ENCODE results near the gene CASTOR2. TPM values are rescaled to one million over a fixed set of nuclear protein-coding genes. Genes with fewer than 3 reads are reported as not detected.
A peak's percentile ranks its signal among the peaks of the same experiment; 100 is the strongest.
"Not testable (repeated sequence)": the region's sequence is repeated elsewhere in the genome, so short reads cannot be mapped to it uniquely, and the experiment has no call there.

CASTOR2 gene
- total RNA-seq (2021) = 26.3 and 26.5 TPM in 2 replicates
- long read RNA-seq, partial matches to known transcripts = 0 of 1 reads
- long read RNA-seq, other reads (novel, unspliced or antisense) = 1 of 1 reads

DNA sequence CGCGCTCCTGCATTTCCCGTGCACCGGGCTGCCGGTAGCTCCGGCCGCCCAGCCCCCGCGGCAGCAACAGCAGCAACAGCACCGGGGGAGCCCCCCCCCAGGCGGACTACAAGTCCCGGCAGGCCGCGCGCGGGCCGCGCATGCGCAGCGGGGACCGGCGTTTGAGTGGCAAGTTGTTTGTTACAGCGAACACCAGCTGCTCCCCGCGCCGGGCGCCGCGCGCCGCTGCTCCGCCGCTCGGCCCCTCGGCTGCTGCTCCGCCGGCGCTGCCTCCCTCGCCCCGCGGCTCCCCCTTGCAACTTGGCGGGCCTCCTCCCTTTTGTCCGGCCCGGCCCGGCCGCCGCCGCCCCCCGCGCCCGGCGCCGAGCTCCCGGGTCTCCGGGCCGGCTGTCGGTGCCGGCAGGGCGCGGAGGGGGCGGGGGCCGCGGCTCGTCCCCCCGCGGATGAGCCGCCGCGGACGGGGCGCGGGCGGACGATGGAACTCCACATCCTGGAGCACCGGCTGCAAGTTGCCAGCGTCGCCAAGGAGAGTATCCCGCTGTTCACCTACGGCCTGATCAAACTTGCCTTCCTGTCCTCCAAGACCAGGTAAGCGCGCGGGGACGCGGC, at the start of gene CASTOR2:
Gene CASTOR2, plus strand, starts transcription at position 195 of the 609 bp plus-strand sequence. Its CDS starts 281 bp downstream, at position 476.
- H2BK5ac ChIP-seq (ENCODE audit: insufficient read length, low read length); H2BK15ac ChIP-seq (ENCODE audit: low read depth, low read length); H3K36me3 Mint-ChIP-seq (ENCODE audit: insufficient read depth in 1 of 3, low read depth in 3 of 3); H2AFZ ChIP-seq (ENCODE audit: low read length); H3K14ac ChIP-seq (ENCODE audit: insufficient read depth, low read length); H3K4me1 ChIP-seq (ENCODE audit: insufficient read depth, low read length); H3K4me1 Mint-ChIP-seq; H3K9ac ChIP-seq (ENCODE audit: extremely low read depth, insufficient read length, low read length); H3K56ac ChIP-seq (ENCODE audit: insufficient read length, low read depth, low read length); H3K79me1 ChIP-seq (ENCODE audit: insufficient read depth, low read depth, low read length, poor library complexity, severe bottlenecking); H3T11ph ChIP-seq (ENCODE audit: low read length); H3K27ac ChIP-seq (ENCODE audit: insufficient read length, low read depth, low read length); DNase-seq; H3K79me2 ChIP-seq (ENCODE audit: insufficient read depth, low read length); H3K27me3 Mint-ChIP-seq (ENCODE audit: low read depth); H4K8ac ChIP-seq (replicated peaks; ENCODE audit: insufficient read length, low read depth, low read length); H4K91ac ChIP-seq (ENCODE audit: insufficient read length, low read depth, low read length); H3K23me2 ChIP-seq (ENCODE audit: insufficient read length, low read depth, low read length, poor library complexity, severe bottlenecking); H3K9me3 Mint-ChIP-seq; H3K23ac ChIP-seq (ENCODE audit: insufficient read length, low read depth, low read length); H2BK20ac ChIP-seq (ENCODE audit: low read depth, low read length, poor library complexity, severe bottlenecking); H3K27ac Mint-ChIP-seq; H3K9me3 ChIP-seq (ENCODE audit: control insufficient read depth, low read depth, low read length); H4K5ac ChIP-seq (ENCODE audit: insufficient read length, low read depth, low read length); H3K27me3 ChIP-seq (ENCODE audit: insufficient read depth, low read length); H3K4ac ChIP-seq (ENCODE audit: low read depth, low read length); H2BK120ac ChIP-seq (ENCODE audit: low read depth, low read length, poor library complexity, severe bottlenecking); H2BK12ac ChIP-seq (ENCODE audit: insufficient read length, low read depth, low read length); H3K18ac ChIP-seq (ENCODE audit: insufficient read length, low read depth, low read length); H4K20me1 ChIP-seq (ENCODE audit: control insufficient read depth, insufficient read depth, insufficient read length); H2AK5ac ChIP-seq (ENCODE audit: insufficient read length, low read length): not testable (repeated sequence)
- peak within 1 kb of the TSS; percentile 16 for H3K4me2 ChIP-seq (ENCODE audit: insufficient read depth, insufficient read length, low read length)
- peak within 1 kb of the TSS; percentile 45 to 63; a peak in 4 of 5 replicates for H3K4me3 Mint-ChIP-seq
- WGBS (ENCODE audit: extremely low coverage, insufficient read length, low lambda C conversion rate) = no CpG with 5 or more reads among the region's 84 CpGs

GRCh38 chr7:74922321-74922890, 42.1 kb upstream of the CASTOR2 start:
- not testable (repeated sequence) for H3K23ac ChIP-seq (ENCODE audit: insufficient read length, low read depth, low read length); H3K18ac ChIP-seq (ENCODE audit: insufficient read length, low read depth, low read length); H4K91ac ChIP-seq (ENCODE audit: insufficient read length, low read depth, low read length); H4K20me1 ChIP-seq (ENCODE audit: control insufficient read depth, insufficient read depth, insufficient read length); H2BK5ac ChIP-seq (ENCODE audit: insufficient read length, low read length); H3K27ac ChIP-seq (ENCODE audit: insufficient read length, low read depth, low read length); H3K27me3 ChIP-seq (ENCODE audit: insufficient read depth, low read length); H3K4ac ChIP-seq (ENCODE audit: low read depth, low read length); H2AFZ ChIP-seq (ENCODE audit: low read length); H4K5ac ChIP-seq (ENCODE audit: insufficient read length, low read depth, low read length); H3K4me2 ChIP-seq (ENCODE audit: insufficient read depth, insufficient read length, low read length); H3K56ac ChIP-seq (ENCODE audit: insufficient read length, low read depth, low read length); H3K9me3 ChIP-seq (ENCODE audit: control insufficient read depth, low read depth, low read length); H2BK12ac ChIP-seq (ENCODE audit: insufficient read length, low read depth, low read length); H3K23me2 ChIP-seq (ENCODE audit: insufficient read length, low read depth, low read length, poor library complexity, severe bottlenecking); H2AK5ac ChIP-seq (ENCODE audit: insufficient read length, low read length); H3K27me3 Mint-ChIP-seq (ENCODE audit: low read depth); H3K9me3 Mint-ChIP-seq; DNase-seq; H3K27ac Mint-ChIP-seq; H3K79me2 ChIP-seq (ENCODE audit: insufficient read depth, low read length); H3T11ph ChIP-seq (ENCODE audit: low read length); H2BK15ac ChIP-seq (ENCODE audit: low read depth, low read length); H3K4me1 Mint-ChIP-seq; H2BK20ac ChIP-seq (ENCODE audit: low read depth, low read length, poor library complexity, severe bottlenecking); H3K79me1 ChIP-seq (ENCODE audit: insufficient read depth, low read depth, low read length, poor library complexity, severe bottlenecking); H3K4me3 Mint-ChIP-seq; H2BK120ac ChIP-seq (ENCODE audit: low read depth, low read length, poor library complexity, severe bottlenecking); H3K36me3 Mint-ChIP-seq (ENCODE audit: insufficient read depth in 1 of 3, low read depth in 3 of 3); H3K14ac ChIP-seq (ENCODE audit: insufficient read depth, low read length); H3K4me1 ChIP-seq (ENCODE audit: insufficient read depth, low read length); H3K9ac ChIP-seq (ENCODE audit: extremely low read depth, insufficient read length, low read length); H4K8ac ChIP-seq (replicated peaks; ENCODE audit: insufficient read length, low read depth, low read length)
- no CpG with 5 or more reads among the region's 10 CpGs for WGBS (ENCODE audit: extremely low coverage, insufficient read length, low lambda C conversion rate)

Measured in H9 (cell line).